ENCODE results near the gene PITPNM1.

PITPNM1 gene

DNA sequence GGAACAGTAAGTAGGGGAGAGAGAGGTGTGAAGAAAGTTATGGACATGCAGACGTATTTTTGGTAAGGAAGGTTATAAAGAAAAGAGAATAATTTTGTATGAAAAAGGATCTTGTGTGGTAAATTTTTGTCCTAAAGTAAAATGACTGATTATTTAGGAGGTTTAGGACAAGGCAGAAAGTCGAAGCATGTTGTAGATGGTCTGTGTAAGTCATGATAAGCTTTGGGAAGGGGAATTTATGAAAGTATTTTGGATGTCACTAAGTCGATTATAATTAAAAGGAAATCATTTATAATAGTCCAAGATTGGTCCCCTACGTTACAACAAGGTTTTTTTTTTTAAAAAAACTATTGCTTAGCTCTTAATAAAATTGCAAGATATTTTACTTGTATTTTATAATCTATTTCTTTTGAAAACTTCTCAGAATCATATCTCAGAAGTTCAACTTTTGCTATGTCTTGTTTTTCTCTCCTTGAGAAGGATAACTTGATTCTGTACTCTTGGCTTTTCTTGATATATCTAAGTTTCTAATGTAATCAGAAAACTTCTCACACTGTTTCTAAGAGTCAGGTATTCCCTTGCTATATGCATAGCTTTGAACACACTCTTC lies 29.0 kb upstream of the PITPNM1 start:
- no peak overlapping the region for H3K4me3 ChIP-seq (ENCODE audit: low read length)
- TF ChIP-seq ZNF274 (IDR thresholded peaks at IDR 0.05; ENCODE audit: low read depth, low read length) = no peak

- TF ChIP-seq ZNF274 (IDR thresholded peaks at IDR 0.05; ENCODE audit: low read depth, low read length) = no peak
- H3K4me3 ChIP-seq (ENCODE audit: low read length) = no peak overlapping the region
These were observed 27.7 kb upstream of the PITPNM1 start for GRCh38 chr11:67532889-67533288.

- TF ChIP-seq ZNF274 (IDR thresholded peaks at IDR 0.05; ENCODE audit: low read depth, low read length) = no peak
- no peak overlapping the region for H3K4me3 ChIP-seq (ENCODE audit: low read length)
These were observed 25.1 kb upstream of the PITPNM1 start for GRCh38 chr11:67530282-67530592.

- H3K4me3 ChIP-seq (ENCODE audit: low read length) = no peak overlapping the region
- TF ChIP-seq ZNF274 (IDR thresholded peaks at IDR 0.05; ENCODE audit: low read depth, low read length) = no peak
These were observed 23.2 kb upstream of the PITPNM1 start for GRCh38 chr11:67528376-67528775.

DNA sequence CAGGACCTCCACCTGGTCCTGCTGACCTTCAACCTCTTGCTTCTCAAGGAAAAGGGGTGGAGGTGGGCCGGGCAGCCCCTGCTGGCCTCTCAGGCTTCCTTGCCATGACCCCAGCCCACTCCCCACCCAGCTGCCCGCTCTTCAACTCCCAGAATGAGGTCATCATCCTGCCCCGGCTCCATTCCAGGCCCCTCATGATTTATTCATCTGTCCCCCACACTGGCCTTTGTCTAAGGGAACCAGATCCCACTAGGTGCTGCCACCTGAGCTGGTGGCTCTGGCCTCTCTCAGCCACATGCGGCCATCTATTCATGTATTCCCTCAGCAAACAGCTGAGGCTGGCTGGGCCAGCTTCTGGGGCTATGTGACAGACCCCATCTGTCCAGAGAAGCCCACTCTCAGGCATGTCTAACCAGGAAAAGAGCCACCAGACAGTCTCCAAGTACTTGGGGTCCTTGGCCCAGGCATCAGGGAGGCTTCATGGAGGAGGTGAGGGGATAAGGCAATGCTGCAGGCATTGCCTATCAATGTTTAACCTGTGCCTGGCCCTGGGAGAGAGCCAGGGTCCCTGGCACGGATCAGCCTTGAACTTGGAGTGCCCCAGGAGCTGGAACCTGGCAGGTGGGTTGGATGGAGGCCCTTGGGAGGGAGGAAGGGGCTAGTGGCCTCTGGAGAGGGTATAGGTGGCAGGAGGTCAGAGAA lies 20.3 kb upstream of the PITPNM1 start:
- TF ChIP-seq ZNF274 (IDR thresholded peaks at IDR 0.05; ENCODE audit: low read depth, low read length) = no peak
- no peak overlapping the region for H3K4me3 ChIP-seq (ENCODE audit: low read length)

DNA sequence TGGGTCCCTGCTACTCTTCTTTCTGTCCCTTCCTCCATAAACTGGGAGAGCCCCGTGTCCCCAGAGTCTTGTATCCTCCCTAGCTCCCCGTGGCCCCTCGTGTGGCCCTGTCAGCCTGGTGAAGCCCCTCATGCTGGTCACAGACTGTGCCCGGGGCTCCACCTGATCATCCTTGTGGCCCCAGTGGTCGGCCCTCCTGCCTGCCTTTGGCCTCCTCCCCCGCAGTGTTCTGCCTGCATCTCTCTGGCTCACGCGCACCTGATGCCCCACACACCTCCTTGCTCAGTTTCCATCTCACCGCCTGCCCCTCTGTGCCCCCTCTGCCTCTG lies 19.3 kb upstream of the PITPNM1 start:
- TF ChIP-seq ZNF274 (IDR thresholded peaks at IDR 0.05; ENCODE audit: low read depth, low read length) = no peak

GRCh38 chr11:67523556-67524479 lies 18.7 kb upstream of the PITPNM1 start:
- no peak for TF ChIP-seq ZNF274 (IDR thresholded peaks at IDR 0.05; ENCODE audit: low read depth, low read length)
- H3K4me3 ChIP-seq (ENCODE audit: low read length) = no peak overlapping the region

More for the DNA sequence above, 19.3 kb upstream of the PITPNM1 start:
- no peak overlapping the region for H3K4me3 ChIP-seq (ENCODE audit: low read length)

DNA sequence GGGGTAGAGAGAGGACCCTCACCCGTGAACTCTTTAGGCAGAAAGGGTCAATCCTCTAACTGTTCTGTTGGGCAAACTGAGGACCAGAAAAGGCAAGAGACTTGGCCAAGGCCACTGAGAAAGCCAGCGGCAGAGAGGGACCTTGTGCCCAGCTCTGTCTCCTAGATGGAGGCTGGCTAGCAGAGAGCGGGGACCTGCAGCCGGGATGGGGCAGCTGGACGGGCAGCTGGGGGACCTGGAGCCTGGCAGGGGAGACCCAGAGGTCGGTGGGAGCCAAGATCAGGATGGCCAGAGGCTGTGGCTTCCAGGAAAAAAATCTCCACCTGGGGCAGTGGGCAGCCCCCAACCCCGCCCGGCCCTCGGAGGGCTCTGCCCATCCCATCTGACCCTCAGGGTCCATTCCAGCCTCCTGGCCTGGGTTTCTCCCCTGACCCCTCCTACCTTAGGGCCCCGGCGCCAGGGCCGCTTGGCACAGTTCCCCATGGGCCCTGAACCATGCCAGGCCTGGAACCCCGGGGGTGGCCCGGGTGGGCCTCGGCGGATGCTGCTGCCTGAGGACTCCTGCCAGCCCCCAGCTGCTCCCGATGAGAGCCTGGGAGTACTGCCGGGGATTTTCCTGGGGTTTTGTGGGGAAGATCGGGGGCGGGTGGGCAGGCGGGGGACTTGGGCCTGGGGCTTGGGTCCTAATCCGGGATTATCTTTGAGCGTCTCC lies 17.8 kb upstream of the PITPNM1 start, which contains the start of gene CABP2:
CABP2 (minus strand) TSS at position 603 of the 712 bp plus-strand sequence; CDS start at position 483, 120 bp downstream.
- no peak within 1 kb of the TSS for H3K4me3 ChIP-seq (ENCODE audit: low read length)
- no peak for TF ChIP-seq ZNF274 (IDR thresholded peaks at IDR 0.05; ENCODE audit: low read depth, low read length)

GRCh38 chr11:67522338-67522737 lies 17.2 kb upstream of the PITPNM1 start:
- no peak overlapping the region for H3K4me3 ChIP-seq (ENCODE audit: low read length)
- no peak for TF ChIP-seq ZNF274 (IDR thresholded peaks at IDR 0.05; ENCODE audit: low read depth, low read length)

GRCh38 chr11:67521924-67522323 lies 16.8 kb upstream of the PITPNM1 start:
- H3K4me3 ChIP-seq (ENCODE audit: low read length) = no peak overlapping the region
- TF ChIP-seq ZNF274 (IDR thresholded peaks at IDR 0.05; ENCODE audit: low read depth, low read length) = no peak

GRCh38 chr11:67520856-67521824 lies 16.0 kb upstream of the PITPNM1 start:
- no peak for TF ChIP-seq ZNF274 (IDR thresholded peaks at IDR 0.05; ENCODE audit: low read depth, low read length)
- H3K4me3 ChIP-seq (ENCODE audit: low read length) = no peak overlapping the region

DNA sequence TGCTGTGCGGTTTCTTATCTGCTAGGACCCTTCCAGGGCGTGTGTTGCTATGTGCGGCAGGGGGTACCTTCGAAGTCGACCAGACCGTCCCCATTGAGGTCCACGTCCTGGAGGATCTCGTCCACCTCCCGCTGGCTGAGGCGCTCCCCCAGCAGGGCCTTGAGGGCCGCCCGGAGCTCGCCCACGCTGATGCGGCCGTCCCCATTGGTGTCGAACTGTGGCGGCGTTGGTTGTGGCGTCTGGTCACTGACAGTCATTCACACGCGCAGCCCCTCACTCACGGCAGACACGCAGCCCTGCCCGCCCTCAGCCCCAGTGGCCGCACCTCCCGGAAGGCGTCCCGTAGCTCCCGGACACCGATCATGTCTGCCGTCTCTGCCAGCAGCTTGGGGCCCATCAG lies 14.6 kb upstream of the PITPNM1 start:
- TF ChIP-seq ZNF274 (IDR thresholded peaks at IDR 0.05; ENCODE audit: low read depth, low read length) = no peak
- H3K4me3 ChIP-seq (ENCODE audit: low read length) = no peak overlapping the region
